GM18498 (cell line): Measurements from ENCODE around the gene PCNX1.

Experiments
- ATAC-seq: cut with Tn5 transposase; IDR thresholded peaks from one replicate; pipeline ENCODE4 v1.9.1; 2021; ENCODE audit warnings: mild to moderate bottlenecking, moderate library complexity; ENCODE audit not compliant: unreplicated experiment

Gene PCNX1

DNA sequence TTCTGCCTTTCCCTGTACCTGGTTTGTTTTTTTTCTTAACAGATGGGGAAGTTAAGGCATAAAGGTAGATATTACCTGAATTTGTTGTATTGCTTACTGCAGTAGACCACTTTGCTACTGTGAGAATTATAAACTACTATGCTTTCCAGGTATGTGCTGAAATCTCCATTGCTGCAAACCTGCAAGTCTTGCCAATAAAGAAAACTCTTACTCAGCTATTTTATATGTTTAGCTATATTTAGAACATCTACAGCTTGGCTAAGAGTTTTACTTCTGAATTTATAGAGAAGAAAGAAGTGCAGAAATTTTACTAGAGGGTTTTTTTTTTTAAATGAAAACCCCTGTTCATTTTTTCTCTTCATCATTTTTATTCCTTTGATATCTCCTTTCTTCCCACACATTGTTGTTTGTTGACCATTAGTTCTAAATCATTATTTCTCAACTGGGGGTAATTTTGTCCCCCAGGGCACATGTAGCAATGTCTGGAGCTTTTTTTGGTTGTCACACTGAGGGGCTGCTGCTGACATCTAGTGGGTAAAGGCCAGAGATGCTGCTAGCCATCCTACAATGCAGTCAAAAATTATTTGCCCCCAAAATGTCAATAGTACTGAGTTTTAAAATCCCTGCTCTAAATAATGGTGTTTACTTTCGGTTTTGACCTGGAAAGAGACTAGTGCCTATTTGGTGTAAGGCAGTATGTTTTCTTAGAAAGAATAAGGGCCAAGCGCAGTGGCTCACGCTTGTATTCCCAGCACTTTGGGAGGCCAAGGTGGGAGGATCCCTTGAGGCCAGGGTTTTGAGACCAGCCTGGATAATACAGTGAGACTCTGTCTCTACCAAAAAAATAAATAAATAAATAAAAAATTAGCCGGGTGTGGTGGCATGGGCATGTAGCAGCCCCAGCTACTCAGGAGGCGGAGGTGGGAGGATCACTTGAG is 48.6 kb downstream of the PCNX1 start:
- ATAC-seq: no peak

- no peak for ATAC-seq
Measured at GRCh38 chr14:70956511-70956910, 49.3 kb downstream of the PCNX1 start.

DNA sequence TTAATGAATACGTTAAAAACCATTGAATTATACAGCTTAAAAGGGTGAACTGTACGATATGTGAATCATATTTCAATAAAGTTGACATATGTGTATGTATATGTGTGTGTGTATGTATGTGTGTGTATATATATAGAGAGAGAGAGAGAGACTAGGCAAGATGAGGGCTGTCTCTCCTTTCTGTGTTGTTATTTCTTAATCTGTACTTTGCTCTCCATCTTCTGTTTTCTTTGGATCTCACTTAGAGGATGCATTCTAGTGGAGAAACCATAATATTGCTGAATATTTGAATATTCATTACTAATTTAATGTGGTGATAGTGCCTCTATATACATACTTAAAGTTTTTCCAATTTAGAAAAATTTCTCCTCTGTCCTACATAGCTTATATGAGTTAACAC is 50.5 kb downstream of the PCNX1 start:
- ATAC-seq: no peak

GRCh38 chr14:70962935-70963334 is 55.7 kb downstream of the PCNX1 start:
- ATAC-seq: no peak

- no peak for ATAC-seq
Measured at GRCh38 chr14:70964492-70964891, 57.2 kb downstream of the PCNX1 start.

DNA sequence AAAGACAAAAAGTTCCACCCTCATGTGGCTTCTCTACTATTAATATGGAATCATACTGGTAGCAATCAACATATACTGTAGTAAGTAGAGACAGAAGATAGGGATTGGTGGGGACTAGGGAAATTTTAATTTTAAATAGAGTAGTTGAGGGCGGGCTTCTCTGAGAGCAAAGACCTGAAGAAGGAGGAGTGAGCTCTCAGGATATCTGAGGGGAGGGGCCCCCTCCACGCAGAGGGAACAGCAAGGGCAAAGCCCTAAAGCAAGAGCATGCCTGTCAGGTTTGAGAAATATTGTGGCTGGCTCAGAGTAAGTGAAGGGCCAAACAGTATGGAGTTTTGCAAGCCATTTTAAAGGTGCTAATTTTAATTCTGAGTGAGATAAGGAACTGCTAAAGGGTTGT is 64.3 kb downstream of the PCNX1 start:
- ATAC-seq: no peak

GRCh38 chr14:70972107-70972976 is 65.1 kb downstream of the PCNX1 start:
- no peak for ATAC-seq

GRCh38 chr14:70976591-70976990 is 69.3 kb downstream of the PCNX1 start:
- ATAC-seq: no peak

GRCh38 chr14:70981000-70981952 is 74.0 kb downstream of the PCNX1 start:
- no peak for ATAC-seq

- no peak for ATAC-seq
Measured at GRCh38 chr14:70982200-70982599, 74.9 kb downstream of the PCNX1 start.

DNA sequence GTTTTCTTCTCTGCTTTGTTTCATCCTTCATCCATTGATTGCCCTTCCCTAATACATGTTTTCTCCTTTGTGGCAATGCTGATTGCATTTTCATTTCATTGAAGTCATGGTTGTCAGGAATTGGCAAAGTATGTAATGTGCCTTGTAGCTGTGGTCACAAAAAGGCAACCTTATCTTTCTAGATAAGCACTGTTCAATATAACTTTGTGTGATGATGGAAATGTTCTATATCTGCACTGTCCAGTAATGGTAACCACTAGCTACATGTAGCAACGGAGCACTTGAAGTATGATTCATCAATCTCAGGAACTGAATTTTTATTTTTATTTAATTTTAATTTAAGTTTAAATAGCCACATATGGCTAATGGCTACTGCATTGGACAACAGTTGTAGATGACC is 79.8 kb downstream of the PCNX1 start:
- no peak for ATAC-seq

- no peak for ATAC-seq
Measured at GRCh38 chr14:70988452-70988851, 81.2 kb downstream of the PCNX1 start.

- no peak for ATAC-seq
Measured at GRCh38 chr14:70993931-70994330, 86.7 kb downstream of the PCNX1 start.

- no peak for ATAC-seq
Measured at GRCh38 chr14:70995211-70995610, 88.0 kb downstream of the PCNX1 start.

DNA sequence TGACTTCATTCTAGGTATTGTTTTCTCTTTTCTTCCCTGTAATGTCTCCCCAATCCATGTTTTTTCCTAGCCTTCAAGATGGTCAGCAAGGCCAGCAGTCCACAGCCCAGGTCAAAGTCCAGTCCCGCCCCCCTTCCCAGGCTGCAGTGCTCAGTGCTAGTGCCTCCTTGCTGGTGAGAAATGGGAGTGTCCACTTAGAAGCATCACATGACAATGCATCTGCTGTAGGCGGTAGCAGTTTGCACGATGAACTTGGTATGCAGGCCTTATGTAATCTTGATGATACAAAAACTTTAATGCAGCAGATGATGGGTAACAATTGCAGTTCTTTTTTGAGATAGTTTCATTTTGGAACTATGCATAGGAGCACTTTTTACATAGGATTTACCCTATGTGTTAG is 88.4 kb downstream of the PCNX1 start:
- ATAC-seq: no peak

- ATAC-seq: no peak
Measured at GRCh38 chr14:70999117-70999516, 91.9 kb downstream of the PCNX1 start.

GRCh38 chr14:71000091-71000490 is 92.8 kb downstream of the PCNX1 start:
- no peak for ATAC-seq

GRCh38 chr14:71001742-71002141 is 94.5 kb downstream of the PCNX1 start:
- ATAC-seq: no peak

DNA sequence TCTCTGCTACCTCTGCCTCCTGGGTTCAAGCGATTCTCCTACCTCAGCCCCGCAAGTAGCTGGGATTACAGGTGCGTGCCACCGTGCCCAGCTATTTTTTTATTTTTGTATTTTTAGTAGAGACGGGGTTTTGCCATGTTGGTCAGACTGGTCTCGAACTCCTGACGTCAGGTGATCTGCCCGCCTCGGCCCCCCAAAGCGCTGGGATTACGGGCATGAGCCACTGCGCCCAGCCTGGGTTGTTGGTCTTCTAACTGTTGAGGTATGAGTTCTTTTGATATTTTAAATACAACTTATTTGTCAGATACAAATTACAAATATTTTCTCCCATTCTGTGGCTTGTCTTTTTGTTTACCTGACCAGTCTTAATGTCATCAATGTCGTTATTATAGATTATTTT is 95.9 kb downstream of the PCNX1 start:
- no peak for ATAC-seq

DNA sequence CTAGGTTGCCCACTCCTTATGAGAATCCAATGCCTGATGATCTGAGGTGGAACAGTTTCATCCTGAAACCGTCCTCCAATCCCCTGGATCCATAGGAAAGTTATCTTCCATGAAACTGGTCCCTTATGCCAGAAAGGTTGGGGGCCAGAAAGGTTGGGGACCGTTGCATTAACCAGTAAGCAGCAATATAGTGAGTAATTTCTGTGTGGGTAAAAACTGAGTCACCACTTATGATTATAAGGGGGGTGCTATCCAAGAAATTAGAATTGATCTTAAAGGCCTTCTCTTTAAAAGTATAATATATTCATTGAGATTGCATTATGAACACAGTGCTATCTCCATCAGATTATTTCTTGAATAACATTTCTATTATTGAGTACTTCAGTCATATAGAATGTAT is 97.2 kb downstream of the PCNX1 start:
- ATAC-seq: no peak

- ATAC-seq: no peak
Measured at GRCh38 chr14:71005076-71005475, 97.8 kb downstream of the PCNX1 start.
